Activated naive CD4-positive, alpha-beta T cell treated with anti-CD3 and anti-CD28 coated beads, Interleukin-2, amount 10 ng/mL, durations not matched to agents 7 days and 5 days (primary cell): Measurements from ENCODE around the gene OR10H1.
A peak's percentile ranks its signal among the peaks of the same experiment; 100 is the strongest.
"Not testable (repeated sequence)": the region's sequence is repeated elsewhere in the genome, so short reads cannot be mapped to it uniquely, and the experiment has no call there.

Experiments used
- CTCF ChIA-PET: fragments of 350-600 bp; sonication (Branson Sonifier 250); formaldehyde crosslinking; loops from one replicate; lab custom pipeline; 2021; ENCODE audit warnings: antibody characterized with exemption; lab: Charles Lee
- DNase-seq: peaks from one replicate; pipeline ENCODE4 v3.0.0-alpha.2; 2020
- H3K27ac Mint-ChIP-seq: one replicate; pipeline ENCODE4 v1.8.0; 2021; ENCODE audit warnings: mild to moderate bottlenecking, moderate library complexity, mixed read lengths
- H3K27me3 Mint-ChIP-seq: one replicate; pipeline ENCODE4 v1.8.0; 2021; ENCODE audit warnings: mild to moderate bottlenecking, mixed read lengths
- H3K36me3 Mint-ChIP-seq: one replicate; pipeline ENCODE4 v1.8.0; 2021; ENCODE audit warnings: mixed read lengths
- H3K4me1 Mint-ChIP-seq: one replicate; pipeline ENCODE4 v1.8.0; 2021; ENCODE audit warnings: mixed read lengths
- H3K4me3 Mint-ChIP-seq: one replicate; pipeline ENCODE4 v1.8.0; 2021; ENCODE audit warnings: mild to moderate bottlenecking, moderate library complexity, mixed read lengths
- H3K9me3 Mint-ChIP-seq: one replicate; pipeline ENCODE4 v1.8.0; 2021; ENCODE audit warnings: mixed read lengths

OR10H1 gene, protein sequence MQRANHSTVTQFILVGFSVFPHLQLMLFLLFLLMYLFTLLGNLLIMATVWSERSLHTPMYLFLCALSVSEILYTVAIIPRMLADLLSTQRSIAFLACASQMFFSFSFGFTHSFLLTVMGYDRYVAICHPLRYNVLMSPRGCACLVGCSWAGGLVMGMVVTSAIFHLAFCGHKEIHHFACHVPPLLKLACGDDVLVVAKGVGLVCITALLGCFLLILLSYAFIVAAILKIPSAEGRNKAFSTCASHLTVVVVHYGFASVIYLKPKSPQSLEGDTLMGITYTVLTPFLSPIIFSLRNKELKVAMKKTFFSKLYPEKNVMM

DNA sequence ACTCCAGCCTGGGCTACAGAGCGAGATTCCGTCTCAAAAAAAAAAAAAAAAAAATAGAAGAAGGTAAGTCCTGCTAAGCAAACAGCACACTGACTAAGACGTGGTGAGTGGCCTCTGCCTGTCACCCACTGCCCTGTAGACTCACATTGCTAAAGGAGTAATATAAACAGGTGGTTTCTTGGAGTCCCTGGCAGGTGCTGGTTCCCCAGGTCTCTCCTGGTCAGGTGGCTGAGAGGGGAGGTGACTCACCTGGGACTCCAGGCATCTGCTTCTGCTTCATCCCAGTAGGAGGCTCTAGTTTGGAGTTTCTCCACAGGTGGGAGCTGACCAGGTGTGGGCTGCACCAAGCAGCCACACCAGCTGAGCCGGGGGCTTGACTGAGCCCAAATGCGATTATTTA lies at the start of gene OR10H1:
Gene OR10H1, minus strand, starts transcription at position 359 of the 400 bp plus-strand sequence. CDS start 7,627 bp downstream, outside the sequence.
- DNase-seq, result no peak
- Mint-ChIP-seq H3K9me3 (no peaks in the 10 kb centered on the region), H3K36me3 (no peaks in the 10 kb centered on the region), H3K27me3 (peaks cover 45% of the 10 kb centered on the region), H3K4me3 (no peak within 1 kb of the TSS), H3K27ac (no peak within 1 kb of the TSS), H3K4me1 (peaks cover 4% of the 10 kb centered on the region)
- CTCF ChIA-PET, result no interaction called here

DNA sequence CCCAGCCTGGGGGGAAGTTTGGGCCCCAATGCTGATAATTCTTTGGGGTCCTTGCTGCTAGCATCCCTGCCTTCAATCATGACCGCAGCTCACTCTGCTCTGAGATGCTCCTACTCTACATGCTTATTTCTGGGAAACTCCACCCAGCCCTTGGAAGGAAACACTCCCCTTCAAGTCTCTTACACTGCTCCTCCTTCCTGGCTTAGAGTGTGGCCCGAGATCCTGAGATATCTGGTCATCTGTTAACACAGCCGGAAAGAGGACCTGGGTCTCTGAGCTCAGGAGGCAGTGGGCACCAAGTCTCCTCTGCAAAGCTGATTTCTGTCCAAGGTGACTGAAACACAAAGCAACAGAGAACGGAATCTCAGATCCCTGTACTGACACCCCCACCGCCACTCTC lies 49.4 kb upstream of the OR10H1 start:
- Mint-ChIP-seq H3K36me3 (no peaks in the 10 kb centered on the region), H3K4me1 (no peaks in the 10 kb centered on the region), H3K27me3 (peaks cover 23% of the 10 kb centered on the region), H3K9me3 (no peaks in the 10 kb centered on the region), H3K4me3 (no peak overlapping the region), H3K27ac (no peak overlapping the region)
- CTCF ChIA-PET, result no interaction called here
- DNase-seq, result no peak

DNA sequence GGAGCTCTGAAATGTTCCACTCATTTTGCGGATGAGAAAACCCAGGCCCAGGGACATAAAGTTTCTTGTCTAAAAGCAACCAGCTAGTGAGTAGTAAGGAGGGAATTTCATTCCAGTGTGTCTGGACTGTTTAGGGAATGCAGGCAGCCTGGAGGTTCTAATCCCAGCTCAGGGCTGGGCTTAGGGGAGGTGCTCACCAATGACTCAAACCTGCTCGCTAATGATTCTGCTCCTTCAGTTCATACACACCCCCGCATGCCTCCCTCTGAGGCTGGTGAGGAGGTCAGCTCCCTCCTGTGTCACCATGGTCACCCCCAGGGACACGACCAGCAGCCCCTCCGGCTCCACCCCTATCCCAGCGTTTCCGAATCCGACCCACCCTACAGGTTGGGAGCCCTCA lies 47.8 kb upstream of the OR10H1 start:
- no peak overlapping the region for H3K4me3 Mint-ChIP-seq
- H3K36me3 Mint-ChIP-seq, result no peaks in the 10 kb centered on the region
- no peaks in the 10 kb centered on the region for H3K4me1 Mint-ChIP-seq
- no peaks in the 10 kb centered on the region for H3K9me3 Mint-ChIP-seq
- H3K27ac Mint-ChIP-seq, result no peak overlapping the region
- H3K27me3 Mint-ChIP-seq, result peaks cover 17% of the 10 kb centered on the region
- CTCF ChIA-PET, result no interaction called here
- no peak for DNase-seq

DNA sequence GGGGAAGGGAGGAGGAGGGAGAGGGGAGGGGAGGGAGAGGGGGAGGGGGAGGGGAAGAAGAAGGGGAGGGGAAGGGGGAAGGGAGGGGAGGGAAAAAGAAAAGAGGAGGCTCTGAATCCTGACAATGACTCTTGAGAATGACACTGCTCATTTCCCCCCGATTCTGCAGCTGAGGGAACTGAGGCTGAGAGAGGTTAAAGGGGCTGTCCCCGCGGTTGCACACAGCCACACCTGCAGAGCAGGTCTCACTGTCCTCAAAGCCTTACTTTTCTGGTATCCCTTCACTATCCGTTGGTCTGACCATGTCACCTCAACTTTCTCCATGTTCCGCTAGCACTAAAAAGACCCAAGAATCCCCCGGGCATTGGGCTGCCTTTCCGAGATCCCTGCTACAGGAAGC lies 47.0 kb upstream of the OR10H1 start:
- H3K36me3 Mint-ChIP-seq, result no peaks in the 10 kb centered on the region
- H3K27me3 Mint-ChIP-seq, result peaks cover 15% of the 10 kb centered on the region
- DNase-seq, result no peak
- CTCF ChIA-PET, result no interaction called here
- H3K27ac Mint-ChIP-seq, result no peak overlapping the region
- H3K4me1 Mint-ChIP-seq, result no peaks in the 10 kb centered on the region
- H3K4me3 Mint-ChIP-seq, result no peak overlapping the region
- no peaks in the 10 kb centered on the region for H3K9me3 Mint-ChIP-seq

DNA sequence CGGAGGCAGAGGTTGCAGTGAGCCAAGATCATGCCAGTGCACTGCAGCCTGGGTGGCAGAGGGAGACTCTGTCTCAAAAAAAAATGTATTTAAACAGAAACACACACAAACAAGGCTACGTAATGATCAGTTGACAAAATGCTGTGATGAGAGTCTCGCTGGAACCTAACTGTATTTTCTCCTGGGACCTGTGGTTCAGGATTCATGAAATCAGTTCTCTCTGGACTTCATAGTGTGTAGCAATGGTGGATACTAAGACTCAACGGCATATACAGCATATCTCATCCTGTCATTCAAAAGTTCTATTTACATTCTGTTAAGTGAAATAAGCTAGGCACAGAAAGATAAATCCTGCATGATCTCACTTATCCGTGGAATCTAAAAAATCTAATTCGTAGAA lies 45.1 kb upstream of the OR10H1 start:
- no peaks in the 10 kb centered on the region for H3K36me3 Mint-ChIP-seq
- H3K4me3 Mint-ChIP-seq, result no peak overlapping the region
- no peak for DNase-seq
- CTCF ChIA-PET, result no interaction called here
- peaks cover 17% of the 10 kb centered on the region for H3K27me3 Mint-ChIP-seq
- H3K27ac Mint-ChIP-seq, result no peak overlapping the region
- H3K4me1 Mint-ChIP-seq, result no peaks in the 10 kb centered on the region
- H3K9me3 Mint-ChIP-seq, result no peaks in the 10 kb centered on the region

DNA sequence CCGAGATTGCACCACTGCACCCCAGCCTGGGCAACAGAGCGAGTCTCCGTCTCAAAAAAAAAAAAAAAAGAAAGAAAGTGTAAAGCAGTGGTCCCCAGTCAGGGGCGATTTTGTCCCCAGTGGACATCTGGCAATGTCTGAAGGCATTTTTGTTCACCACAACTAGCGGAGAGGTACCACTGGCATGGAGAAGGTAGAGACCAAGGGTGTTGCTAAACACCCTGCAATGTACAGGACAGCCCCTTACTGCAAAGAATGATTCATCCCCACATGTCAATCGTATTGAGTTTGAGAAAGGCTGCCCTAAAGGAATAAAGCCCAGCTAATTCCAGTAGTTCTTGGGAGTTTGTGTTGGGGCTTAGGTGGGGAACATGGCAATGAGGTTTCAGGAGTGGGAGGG lies 43.7 kb upstream of the OR10H1 start:
- Mint-ChIP-seq H3K4me1 (no peaks in the 10 kb centered on the region), H3K27ac (no peak overlapping the region), H3K4me3 (no peak overlapping the region), H3K36me3 (no peaks in the 10 kb centered on the region), H3K27me3 (peaks cover 13% of the 10 kb centered on the region), H3K9me3 (no peaks in the 10 kb centered on the region)
- CTCF ChIA-PET, result interaction anchor here (1.3 kb wide), 1 partner anchor 11 kb away, joined by 4 read pairs; no protein-coding TSS in a partner anchor
- no peak for DNase-seq

DNA sequence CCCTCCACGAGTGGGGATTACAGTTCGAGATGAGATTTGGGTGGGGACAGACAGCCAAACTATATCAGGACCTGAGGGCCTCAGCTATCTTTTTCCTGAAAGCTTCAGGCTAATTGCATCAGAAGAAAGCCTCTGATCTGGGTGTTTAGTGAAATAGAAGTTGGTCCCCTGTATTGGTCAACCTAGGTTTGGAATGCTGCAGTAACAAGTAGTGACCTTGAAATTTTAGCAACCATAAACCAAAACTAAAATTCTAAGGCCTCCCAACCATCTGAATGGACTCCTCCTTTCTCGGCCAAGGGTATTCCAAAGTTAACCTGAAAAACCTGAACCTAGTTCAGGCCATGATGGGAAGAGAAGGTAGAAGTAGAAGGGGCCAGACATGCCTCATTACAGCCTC lies 34.9 kb upstream of the OR10H1 start:
- CTCF ChIA-PET, result no interaction called here
- H3K27ac Mint-ChIP-seq, result no peak overlapping the region
- no peaks in the 10 kb centered on the region for H3K36me3 Mint-ChIP-seq
- H3K4me3 Mint-ChIP-seq, result no peak overlapping the region
- H3K4me1 Mint-ChIP-seq, result peaks cover 8% of the 10 kb centered on the region
- H3K9me3 Mint-ChIP-seq, result no peaks in the 10 kb centered on the region
- DNase-seq, result no peak
- peaks cover 14% of the 10 kb centered on the region for H3K27me3 Mint-ChIP-seq

DNA sequence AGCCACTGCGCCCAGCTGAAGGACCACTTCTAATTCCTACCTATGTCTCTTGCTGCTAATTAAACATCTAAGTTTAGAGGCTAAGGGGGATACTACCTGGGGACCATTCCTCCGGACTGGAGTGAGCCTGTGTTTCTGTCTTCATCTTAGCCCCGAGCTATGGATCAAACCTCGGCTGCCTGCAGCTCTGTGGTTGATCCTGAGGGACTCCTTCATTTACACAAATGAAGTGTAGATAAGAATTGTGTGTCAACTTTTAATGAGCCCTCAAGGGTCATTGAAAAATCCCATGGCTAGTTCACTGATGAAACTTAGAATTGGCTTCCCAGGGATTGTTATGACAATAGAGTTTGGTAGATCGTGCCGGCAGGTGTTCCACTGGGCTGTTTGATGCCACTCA lies 31.5 kb upstream of the OR10H1 start:
- Mint-ChIP-seq H3K27me3 (peaks cover 10% of the 10 kb centered on the region), H3K4me1 (peaks cover 37% of the 10 kb centered on the region), H3K36me3 (peaks cover 4% of the 10 kb centered on the region), H3K9me3 (no peaks in the 10 kb centered on the region), H3K4me3 (no peak overlapping the region), H3K27ac (no peak overlapping the region)
- no peak for DNase-seq
- CTCF ChIA-PET, result no interaction called here

DNA sequence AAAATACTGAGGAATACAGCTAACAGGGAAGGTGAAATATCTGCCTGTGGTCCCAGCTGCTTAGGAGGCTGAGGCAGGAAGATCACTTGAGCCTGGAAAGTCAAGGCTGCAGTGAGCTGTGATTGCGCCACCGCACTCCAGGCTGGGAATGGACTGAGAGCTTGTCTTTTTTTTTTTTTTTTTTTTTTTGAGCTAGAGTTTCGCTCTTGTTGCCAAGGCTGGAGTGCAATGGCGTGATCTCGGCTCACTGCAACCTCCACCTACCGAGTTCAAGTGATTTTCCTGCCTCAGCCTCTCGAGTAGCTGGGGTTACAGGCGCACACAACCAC lies 28.4 kb upstream of the OR10H1 start:
- not testable (repeated sequence) for H3K36me3 Mint-ChIP-seq
- CTCF ChIA-PET, result interaction anchor here (0.8 to 1.0 kb wide), 2 partner anchors 9 to 13 kb away, joined by 3 read pairs; no protein-coding TSS in a partner anchor

DNA sequence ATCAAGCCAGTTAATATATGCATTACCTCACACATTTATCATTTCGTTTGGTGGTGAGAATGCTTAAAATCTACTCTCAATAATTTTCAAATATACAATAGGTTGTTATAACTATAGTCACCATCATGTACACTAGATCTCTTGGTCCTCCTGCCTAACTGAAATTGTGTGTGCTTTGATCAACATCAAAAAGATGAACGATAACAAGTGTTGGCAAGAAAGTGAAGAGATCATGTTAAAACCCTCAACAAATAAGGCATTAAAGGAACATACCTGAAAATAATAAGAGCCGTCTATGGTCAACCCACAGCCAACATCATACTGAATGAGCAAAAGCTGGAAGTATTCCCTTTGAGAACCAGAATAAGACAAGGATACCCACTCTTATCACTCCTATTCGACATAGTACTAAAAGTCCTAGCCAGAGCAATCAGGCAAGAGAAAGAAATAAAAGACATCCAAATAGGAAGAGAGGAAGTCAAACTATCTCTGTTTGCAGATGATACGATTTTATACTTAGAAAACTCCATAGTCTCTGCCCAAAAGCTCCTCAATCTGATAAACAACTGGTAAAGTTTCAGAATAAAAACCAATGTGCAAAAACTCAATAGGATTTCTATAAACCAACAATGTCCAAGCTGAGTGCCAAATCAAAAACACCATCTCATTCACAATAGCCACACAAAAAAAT lies 27.9 kb upstream of the OR10H1 start:
- peak overlapping the region; percentile 82 for H3K27ac Mint-ChIP-seq
- no peak for DNase-seq
- H3K4me1 Mint-ChIP-seq, result peaks cover 50% of the 10 kb centered on the region
- CTCF ChIA-PET, result interaction anchor here (0.8 kb wide), 1 partner anchor 9 kb away, joined by 3 read pairs; no protein-coding TSS in a partner anchor
- no peak overlapping the region for H3K4me3 Mint-ChIP-seq
- H3K9me3 Mint-ChIP-seq, result no peaks in the 10 kb centered on the region
- peaks cover 4% of the 10 kb centered on the region for H3K36me3 Mint-ChIP-seq
- H3K27me3 Mint-ChIP-seq, result peaks cover 10% of the 10 kb centered on the region

More for the DNA sequence above, 28.4 kb upstream of the OR10H1 start:
- Mint-ChIP-seq H3K4me1 (peaks cover 45% of the 10 kb centered on the region), H3K27ac (peak overlapping the region; percentile 82)
- DNase-seq, H3K4me3 Mint-ChIP-seq, H3K9me3 Mint-ChIP-seq, H3K27me3 Mint-ChIP-seq: not testable (repeated sequence)

DNA sequence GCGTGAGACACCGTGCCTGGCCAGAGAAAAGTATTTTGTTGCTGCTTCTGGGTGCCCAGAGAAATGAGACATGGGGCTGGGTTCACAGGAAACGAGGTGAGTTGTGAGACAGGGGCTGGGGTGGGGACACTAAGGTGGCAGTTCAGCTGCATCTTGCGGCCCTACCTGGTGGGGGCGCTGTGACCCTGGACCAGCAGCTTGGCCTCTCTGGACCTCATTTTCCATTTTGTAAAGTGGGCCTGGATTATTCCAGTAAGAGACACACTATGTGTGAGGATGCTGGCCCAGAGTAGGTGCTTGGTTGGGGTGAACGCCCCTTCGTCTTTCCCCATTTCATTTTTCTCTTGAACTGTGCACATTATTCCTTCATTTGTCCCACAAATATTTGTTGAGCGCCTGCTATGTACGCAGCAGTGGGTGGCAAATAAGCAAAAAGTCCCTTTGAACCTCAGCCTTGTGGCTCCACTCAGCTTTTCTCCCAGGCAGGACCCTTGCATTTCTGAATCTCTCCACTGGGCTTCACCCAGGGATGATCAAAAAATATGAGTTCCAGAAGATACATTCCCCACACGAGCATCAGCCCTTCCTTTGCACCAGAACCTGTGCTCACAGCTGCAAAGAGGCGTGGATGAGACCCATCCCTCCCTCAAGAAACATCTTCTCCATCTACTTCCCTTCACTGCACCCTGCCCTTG lies 26.6 kb upstream of the OR10H1 start:
- DNase-seq, result peak; percentile 27
- Mint-ChIP-seq H3K27ac (no peak overlapping the region), H3K36me3 (peaks cover 4% of the 10 kb centered on the region), H3K27me3 (peaks cover 7% of the 10 kb centered on the region), H3K9me3 (no peaks in the 10 kb centered on the region), H3K4me1 (peaks cover 61% of the 10 kb centered on the region), H3K4me3 (no peak overlapping the region)
- CTCF ChIA-PET, result interaction anchor here (1.5 kb wide), 1 partner anchor 9 kb away, joined by 3 read pairs; no protein-coding TSS in a partner anchor

DNA sequence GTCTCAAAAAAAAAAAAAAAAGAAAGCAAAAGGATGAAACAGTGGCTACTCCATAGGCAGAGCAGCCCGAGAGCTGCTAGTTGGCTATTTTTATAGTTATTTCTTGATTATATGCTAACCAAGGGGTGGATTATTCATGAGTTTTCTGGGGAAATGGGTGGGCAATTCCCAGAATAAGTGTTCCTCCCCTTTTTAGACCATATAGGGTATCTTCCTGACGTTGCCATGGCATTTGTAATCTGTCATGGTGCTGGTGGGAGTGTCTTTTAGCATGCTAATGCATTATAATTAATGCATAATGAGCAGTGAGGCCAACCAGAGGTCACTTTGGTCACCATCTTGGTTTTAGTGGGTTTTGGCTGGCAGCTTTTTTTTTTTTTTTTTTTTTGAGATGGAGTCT lies 25.4 kb upstream of the OR10H1 start:
- Mint-ChIP-seq H3K4me1 (peaks cover 57% of the 10 kb centered on the region), H3K27me3 (no peaks in the 10 kb centered on the region), H3K9me3 (no peaks in the 10 kb centered on the region), H3K4me3 (no peak overlapping the region), H3K36me3 (peaks cover 5% of the 10 kb centered on the region), H3K27ac (no peak overlapping the region)
- CTCF ChIA-PET, result interaction anchor here (1.5 kb wide), 1 partner anchor 8 kb away, joined by 3 read pairs; no protein-coding TSS in a partner anchor
- no peak for DNase-seq

DNA sequence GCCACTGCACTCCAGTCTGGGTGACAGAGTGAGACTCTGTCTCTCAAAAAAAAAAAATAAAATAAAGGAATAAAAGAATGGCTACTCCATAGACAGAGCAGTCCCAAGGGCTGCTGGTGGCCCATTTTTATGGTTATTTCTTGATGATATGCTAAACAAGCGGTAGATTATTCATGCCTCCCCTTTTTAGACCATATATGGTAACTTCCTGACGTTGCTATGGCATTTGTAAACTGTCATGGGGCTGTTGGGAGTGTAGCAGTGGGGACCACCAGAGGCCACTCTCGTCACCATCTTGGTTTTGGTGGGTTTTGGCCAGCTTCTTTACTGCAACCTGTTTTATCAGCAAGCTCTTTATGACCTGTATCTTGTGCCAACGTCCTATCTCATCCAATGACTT lies 24.4 kb upstream of the OR10H1 start:
- not testable (repeated sequence) for H3K4me3 Mint-ChIP-seq, H3K27me3 Mint-ChIP-seq, DNase-seq, H3K27ac Mint-ChIP-seq, H3K9me3 Mint-ChIP-seq, H3K36me3 Mint-ChIP-seq
- CTCF ChIA-PET, result interaction anchor here (1.2 kb wide), 1 partner anchor 210 kb away, joined by 4 read pairs; no protein-coding TSS in a partner anchor
- H3K4me1 Mint-ChIP-seq, result peaks cover 60% of the 10 kb centered on the region

DNA sequence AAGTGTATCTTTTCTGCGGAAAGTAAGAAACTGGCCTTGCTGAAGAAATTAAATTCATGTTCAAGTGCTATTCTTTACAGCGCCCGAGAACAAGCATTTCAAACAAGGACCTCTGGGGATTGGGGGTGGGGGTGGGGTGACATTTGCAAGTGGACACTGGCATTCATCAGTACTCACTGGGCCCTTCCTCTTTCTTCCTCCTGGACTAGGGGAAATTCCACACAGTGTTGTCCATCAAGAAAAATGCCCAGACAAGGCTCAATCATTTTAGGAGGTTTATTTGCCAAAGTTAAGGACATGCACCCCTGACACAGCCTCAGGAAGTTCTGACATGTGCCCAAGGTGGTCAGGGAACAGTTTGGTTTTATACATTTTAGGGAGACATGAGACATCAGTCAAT lies 22.9 kb upstream of the OR10H1 start:
- Mint-ChIP-seq H3K27ac (peak overlapping the region; percentile 35), H3K27me3 (no peaks in the 10 kb centered on the region), H3K4me1 (peaks cover 48% of the 10 kb centered on the region), H3K9me3 (no peaks in the 10 kb centered on the region), H3K4me3 (peak overlapping the region; percentile 32), H3K36me3 (peaks cover 3% of the 10 kb centered on the region)
- CTCF ChIA-PET, result interaction anchor here (1.1 to 1.7 kb wide), 2 partner anchors 32 to 209 kb away, joined by 3 to 5 read pairs; no protein-coding TSS in a partner anchor
- DNase-seq, result no peak
